ENCODE measurements around the gene FAM53B.

DNA sequence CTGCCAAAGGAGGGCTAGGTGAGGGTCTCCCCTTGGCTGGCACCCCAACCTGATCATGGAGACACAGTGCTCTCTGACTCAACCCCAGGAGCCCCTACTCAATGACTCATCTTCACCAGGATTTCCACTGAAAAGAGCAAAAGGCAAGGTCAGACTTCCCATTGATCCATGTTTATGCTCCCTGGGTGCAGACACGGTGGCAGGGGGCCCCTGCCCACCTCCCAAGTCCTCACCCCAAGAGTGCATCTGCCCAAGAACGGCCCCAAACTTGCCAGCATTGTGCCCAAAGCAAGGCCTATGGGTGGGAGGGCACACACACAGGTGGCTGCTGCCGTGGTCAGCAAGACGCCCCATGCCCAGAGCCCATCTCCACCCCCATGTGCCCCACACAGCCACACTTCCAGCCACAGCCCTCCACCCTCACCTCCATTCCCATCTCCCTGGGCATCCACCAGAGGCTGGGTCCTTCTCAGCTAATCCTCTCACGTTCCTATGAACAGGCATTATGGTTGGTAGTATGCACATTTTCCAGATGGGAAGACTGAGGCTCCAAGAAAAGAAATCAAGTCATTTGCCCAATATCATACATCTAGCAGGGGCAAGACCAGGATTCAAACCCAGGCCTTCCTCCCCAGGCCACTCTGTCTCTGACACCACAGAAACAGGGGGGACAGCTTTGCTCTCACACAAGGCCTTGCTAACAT, 31.3 kb downstream of the FAM53B start:
- TF ChIP-seq, protein P1, sequence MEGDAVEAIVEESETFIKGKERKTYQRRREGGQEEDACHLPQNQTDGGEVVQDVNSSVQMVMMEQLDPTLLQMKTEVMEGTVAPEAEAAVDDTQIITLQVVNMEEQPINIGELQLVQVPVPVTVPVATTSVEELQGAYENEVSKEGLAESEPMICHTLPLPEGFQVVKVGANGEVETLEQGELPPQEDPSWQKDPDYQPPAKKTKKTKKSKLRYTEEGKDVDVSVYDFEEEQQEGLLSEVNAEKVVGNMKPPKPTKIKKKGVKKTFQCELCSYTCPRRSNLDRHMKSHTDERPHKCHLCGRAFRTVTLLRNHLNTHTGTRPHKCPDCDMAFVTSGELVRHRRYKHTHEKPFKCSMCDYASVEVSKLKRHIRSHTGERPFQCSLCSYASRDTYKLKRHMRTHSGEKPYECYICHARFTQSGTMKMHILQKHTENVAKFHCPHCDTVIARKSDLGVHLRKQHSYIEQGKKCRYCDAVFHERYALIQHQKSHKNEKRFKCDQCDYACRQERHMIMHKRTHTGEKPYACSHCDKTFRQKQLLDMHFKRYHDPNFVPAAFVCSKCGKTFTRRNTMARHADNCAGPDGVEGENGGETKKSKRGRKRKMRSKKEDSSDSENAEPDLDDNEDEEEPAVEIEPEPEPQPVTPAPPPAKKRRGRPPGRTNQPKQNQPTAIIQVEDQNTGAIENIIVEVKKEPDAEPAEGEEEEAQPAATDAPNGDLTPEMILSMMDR (IDR thresholded peaks at IDR 0.05): no peak
- no peak for TF ChIP-seq ZFX (IDR thresholded peaks at IDR 0.05; ENCODE audit: borderline replicate concordance)

Measured in 22Rv1 (cell line).